Measurements from ENCODE around the gene ATP2B3.

Gene ATP2B3

GRCh38 chrX:153537526-153538295, 20.3 kb downstream of the ATP2B3 start:
- no peak for DNase-seq (ENCODE audit: low read depth)

GRCh38 chrX:153538424-153538823, 21.0 kb downstream of the ATP2B3 start:
- DNase-seq (ENCODE audit: low read depth): no peak

- peak; percentile 24 for DNase-seq (ENCODE audit: low read depth)
These were observed 21.9 kb downstream of the ATP2B3 start for GRCh38 chrX:153539171-153539978.

GRCh38 chrX:153539979-153540358, 22.5 kb downstream of the ATP2B3 start:
- no peak for DNase-seq (ENCODE audit: low read depth)

GRCh38 chrX:153544727-153545126, 27.3 kb downstream of the ATP2B3 start:
- no peak for DNase-seq (ENCODE audit: low read depth)

DNA sequence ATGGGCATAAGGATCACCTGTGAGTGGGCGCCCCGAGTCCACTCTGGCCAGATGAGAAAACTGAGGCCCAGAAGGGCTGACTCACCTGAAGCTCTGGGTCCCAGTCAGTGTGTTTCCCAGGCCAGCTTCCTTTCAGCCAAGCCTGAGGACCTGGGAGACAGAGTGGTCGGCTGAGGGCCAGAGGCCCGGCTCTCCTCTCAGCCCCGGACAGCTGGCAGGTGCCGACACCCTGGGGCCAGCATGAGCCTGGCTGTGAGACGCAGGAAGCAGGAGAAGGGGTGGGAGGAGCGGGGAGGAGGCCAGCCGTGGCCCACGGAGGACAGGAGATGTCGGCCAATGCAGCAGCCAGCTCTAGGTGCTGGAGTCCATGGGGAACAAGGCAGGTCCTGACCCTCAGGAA, 28.9 kb downstream of the ATP2B3 start:
- no peak for DNase-seq (ENCODE audit: low read depth)

DNA sequence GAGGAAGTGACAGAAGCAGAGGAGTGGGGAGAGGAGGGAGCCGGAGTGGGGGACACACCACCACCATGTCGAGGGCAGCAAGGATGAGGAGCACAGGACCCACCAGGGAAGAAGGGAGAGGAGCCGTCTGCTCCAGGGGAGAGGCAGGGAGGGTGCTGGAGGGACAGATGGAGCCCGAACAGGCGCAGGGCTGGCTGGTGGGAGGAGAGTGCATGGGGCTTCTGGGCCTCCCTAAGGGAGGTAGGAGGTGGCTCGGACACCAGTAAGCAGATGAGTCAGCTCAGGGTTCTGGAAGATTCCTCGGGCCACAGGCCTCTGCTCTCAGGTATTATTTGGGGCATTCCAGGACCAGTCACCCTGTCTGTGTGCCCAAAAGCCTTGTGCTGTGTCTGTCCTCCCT, 29.8 kb downstream of the ATP2B3 start:
- no peak for DNase-seq (ENCODE audit: low read depth)

GRCh38 chrX:153549231-153549630, 31.8 kb downstream of the ATP2B3 start:
- no peak for DNase-seq (ENCODE audit: low read depth)

GRCh38 chrX:153549807-153550206, 32.4 kb downstream of the ATP2B3 start:
- DNase-seq (ENCODE audit: low read depth): no peak

- no peak for DNase-seq (ENCODE audit: low read depth)
These were observed 33.7 kb downstream of the ATP2B3 start for GRCh38 chrX:153551135-153551534.

DNA sequence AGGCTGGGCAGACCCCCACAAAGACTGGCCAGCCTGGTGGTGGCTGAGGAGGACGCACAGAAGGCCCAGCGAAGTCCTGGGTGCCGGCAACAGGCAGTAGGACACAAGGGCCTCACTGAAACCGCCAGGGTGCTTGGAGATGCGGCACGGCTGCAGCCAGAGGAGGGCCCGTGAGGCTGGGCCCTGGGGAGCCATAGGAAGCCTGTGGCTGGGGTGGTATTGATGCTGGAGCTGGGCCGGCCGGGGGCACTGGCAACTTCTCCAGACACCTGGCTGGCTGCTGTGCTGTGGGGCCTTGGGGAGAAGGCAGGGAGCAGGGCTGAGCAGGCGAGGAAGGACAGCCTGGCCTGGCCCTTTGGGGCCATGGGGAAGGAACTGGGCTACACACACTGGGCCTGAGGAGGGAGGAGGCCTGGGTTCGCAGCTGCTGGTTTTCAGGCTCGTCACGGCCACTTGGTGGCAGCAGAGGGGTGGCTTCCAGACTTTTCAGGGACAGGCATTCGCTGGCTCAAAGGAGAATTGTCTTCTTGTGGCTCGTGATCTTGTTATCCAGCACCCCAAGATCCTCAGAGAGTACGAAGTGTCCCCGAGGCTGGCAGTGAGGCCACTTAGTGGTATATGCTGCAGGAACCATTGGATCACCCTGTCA, 37.2 kb downstream of the ATP2B3 start:
- DNase-seq (ENCODE audit: low read depth): peak; percentile 32

DNA sequence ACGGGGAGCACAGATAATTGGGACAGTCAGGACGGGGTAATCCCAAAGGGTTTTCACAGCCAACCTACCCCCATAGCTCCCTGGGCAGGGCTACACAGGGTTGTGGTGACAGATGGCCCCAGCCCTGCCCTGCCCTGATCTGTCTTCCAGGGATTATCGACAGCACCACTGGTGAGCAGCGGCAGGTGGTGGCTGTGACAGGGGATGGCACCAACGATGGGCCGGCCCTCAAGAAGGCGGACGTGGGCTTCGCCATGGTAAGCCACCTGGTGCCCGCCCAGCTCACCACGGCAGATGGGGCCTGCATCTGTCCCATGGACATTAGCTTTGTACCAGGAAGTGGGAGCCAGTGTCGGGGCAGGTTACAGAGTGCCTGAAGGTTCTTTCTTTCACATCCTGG, 39.3 kb downstream of the ATP2B3 start:
- DNase-seq (ENCODE audit: low read depth): no peak

DNA sequence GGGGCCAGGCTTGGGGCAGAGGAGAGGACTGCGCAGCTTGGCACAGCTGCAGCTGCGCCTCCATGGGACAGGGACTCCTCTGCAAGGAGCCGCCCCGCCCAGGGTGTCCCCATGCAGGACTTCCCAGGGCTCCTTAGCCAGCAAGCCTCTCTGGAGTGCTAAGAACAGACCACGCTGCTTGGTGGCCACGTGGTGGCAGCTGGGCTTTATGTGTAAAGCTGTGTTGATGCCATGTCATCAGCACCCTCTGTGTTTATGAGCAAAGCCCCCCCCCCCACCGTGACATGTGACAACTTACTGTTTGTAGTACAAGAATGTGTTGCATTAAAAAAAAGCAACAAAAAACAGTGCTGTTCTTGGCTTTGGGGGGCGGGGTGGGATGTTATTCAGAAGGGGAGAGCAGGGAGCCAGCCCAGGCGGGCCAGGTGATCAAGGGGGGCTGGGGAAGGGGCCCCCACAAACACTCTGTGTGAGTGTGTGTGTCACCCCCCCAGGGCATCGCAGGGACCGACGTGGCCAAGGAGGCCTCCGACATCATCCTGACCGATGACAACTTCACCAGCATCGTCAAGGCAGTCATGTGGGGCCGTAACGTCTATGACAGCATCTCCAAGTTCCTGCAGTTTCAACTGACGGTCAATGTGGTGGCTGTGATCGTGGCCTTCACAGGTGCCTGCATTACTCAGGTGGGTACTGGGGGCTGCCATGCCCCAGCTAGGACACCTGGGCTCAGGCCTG, 40.3 kb downstream of the ATP2B3 start:
- no peak for DNase-seq (ENCODE audit: low read depth)

- DNase-seq (ENCODE audit: low read depth): no peak
These were observed 42.6 kb downstream of the ATP2B3 start for GRCh38 chrX:153560000-153560399.

DNA sequence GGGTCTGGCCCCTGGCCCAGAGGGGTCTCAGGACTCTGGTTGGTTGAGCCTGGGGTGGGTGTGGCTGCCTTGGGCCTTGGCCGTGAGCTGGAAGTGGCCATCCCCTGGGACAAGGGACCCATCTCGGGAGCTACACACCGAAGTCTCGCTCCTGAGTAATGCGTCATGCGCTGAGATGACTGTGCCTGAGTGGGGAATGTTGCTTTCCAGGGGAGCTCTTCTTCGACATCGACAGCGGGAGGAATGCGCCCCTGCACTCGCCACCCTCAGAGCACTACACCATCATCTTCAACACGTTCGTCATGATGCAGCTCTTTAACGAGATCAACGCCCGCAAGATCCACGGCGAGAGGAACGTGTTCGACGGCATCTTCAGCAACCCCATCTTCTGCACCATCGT, 43.0 kb downstream of the ATP2B3 start:
- DNase-seq (ENCODE audit: low read depth): no peak

- no peak for DNase-seq (ENCODE audit: low read depth)
These were observed 43.9 kb downstream of the ATP2B3 start for GRCh38 chrX:153561337-153561736.

GRCh38 chrX:153562546-153562945, 45.1 kb downstream of the ATP2B3 start:
- DNase-seq (ENCODE audit: low read depth): no peak

GRCh38 chrX:153564047-153564606, 46.7 kb downstream of the ATP2B3 start:
- DNase-seq (ENCODE audit: low read depth): no peak

- no peak for DNase-seq (ENCODE audit: low read depth)
These were observed 48.6 kb downstream of the ATP2B3 start for GRCh38 chrX:153565996-153566580.

DNA sequence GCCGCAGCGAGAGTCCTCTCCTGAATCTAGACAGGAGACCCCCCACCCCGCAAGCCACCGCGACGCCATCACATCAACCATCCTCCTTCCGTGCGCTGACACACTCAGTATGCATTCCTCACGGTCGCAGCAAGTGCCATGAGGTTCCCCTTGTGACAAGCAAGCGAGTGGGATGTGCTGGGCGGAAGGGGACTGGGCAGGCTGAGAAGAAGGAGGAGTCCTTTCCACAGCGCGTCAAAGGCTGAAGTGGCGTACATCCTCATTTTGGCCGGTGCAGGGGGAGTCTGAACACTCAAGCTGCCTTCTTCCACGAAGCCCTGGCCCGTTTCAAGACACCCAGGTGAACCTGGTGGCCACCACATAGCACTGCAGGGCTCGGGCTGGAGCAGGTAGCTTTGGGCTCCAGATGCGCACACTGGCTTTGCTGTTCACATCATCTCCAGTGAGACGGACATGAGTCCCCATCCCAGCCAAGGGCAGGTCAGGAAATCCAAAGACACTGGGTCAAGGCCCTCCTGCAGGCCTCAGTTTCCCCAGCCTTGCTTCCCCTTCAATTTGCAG, 51.1 kb downstream of the ATP2B3 start:
- no peak for DNase-seq (ENCODE audit: low read depth)

DNA sequence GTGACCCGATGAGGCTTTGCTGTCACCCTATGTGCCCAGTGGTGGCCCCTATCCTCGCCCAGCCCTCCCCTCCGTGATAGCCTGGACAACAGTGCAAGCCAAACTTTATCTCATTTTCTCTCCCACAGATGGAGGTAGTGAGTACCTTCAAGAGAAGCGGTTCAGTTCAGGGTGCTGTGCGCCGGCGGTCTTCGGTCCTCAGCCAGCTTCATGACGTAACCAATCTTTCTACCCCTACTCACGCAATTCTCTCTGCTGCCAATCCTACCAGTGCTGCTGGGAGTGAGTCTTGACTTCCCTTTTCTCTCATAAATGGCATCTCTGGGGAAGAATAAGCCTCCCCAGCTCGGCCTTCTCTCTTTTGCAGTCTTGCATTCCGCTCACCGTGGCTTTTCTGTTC, 52.0 kb downstream of the ATP2B3 start:
- DNase-seq (ENCODE audit: low read depth): no peak

All from activated gamma-delta T cell treated with anti-CD3 and anti-CD28 coated beads, Interleukin-2, amount 50 U/mL, for 16 hours (primary cell).